GM21526 (cell line): ENCODE measurements around the gene DIP2A.
"Not testable (repeated sequence)": the region's sequence is repeated elsewhere in the genome, so short reads cannot be mapped to it uniquely, and the experiment has no call there.

Source experiments
- ATAC-seq: cut with Tn5 transposase; IDR thresholded peaks from one replicate; pipeline ENCODE4 v1.9.1; 2021; ENCODE audit warnings: moderate library complexity; ENCODE audit not compliant: unreplicated experiment, low FRiP score

The DIP2A gene

GRCh38 chr21:46579394-46579793, 120.7 kb downstream of the DIP2A start:
- not testable (repeated sequence) for ATAC-seq

GRCh38 chr21:46581780-46582307, 123.2 kb downstream of the DIP2A start:
- no peak for ATAC-seq

GRCh38 chr21:46585191-46585953, 126.7 kb downstream of the DIP2A start:
- ATAC-seq = no peak

- ATAC-seq = no peak
Observed at GRCh38 chr21:46594276-46594675, 135.6 kb downstream of the DIP2A start.

GRCh38 chr21:46596201-46596600, 137.5 kb downstream of the DIP2A start:
- no peak for ATAC-seq

GRCh38 chr21:46597031-46597430, 138.3 kb downstream of the DIP2A start:
- no peak for ATAC-seq

GRCh38 chr21:46597896-46598343, 139.2 kb downstream of the DIP2A start:
- no peak for ATAC-seq

GRCh38 chr21:46598581-46599572, 140.2 kb downstream of the DIP2A start:
- no peak for ATAC-seq

- ATAC-seq = no peak
Observed at GRCh38 chr21:46600305-46600704, 141.6 kb downstream of the DIP2A start.

- ATAC-seq = no peak
Observed at GRCh38 chr21:46600978-46601377, 142.3 kb downstream of the DIP2A start.

GRCh38 chr21:46603228-46603627, 144.5 kb downstream of the DIP2A start:
- ATAC-seq = no peak

GRCh38 chr21:46604329-46604974, 145.8 kb downstream of the DIP2A start:
- ATAC-seq = no peak

GRCh38 chr21:46604975-46605766, 146.5 kb downstream of the DIP2A start, which contains the start of gene S100B:
Gene S100B, minus strand, starts transcription at chr21:46605082. Its CDS starts 2,667 bp downstream, at chr21:46602415.
- no peak for ATAC-seq

GRCh38 chr21:46605767-46606426, 147.2 kb downstream of the DIP2A start:
- no peak for ATAC-seq

GRCh38 chr21:46606427-46606813, 147.7 kb downstream of the DIP2A start:
- ATAC-seq = no peak

GRCh38 chr21:46607636-46608035, 148.9 kb downstream of the DIP2A start:
- ATAC-seq = no peak

- ATAC-seq = peak; percentile 44
Observed at GRCh38 chr21:46608672-46609111, 150.0 kb downstream of the DIP2A start.

GRCh38 chr21:46610018-46610701, 151.5 kb downstream of the DIP2A start:
- no peak for ATAC-seq

GRCh38 chr21:46613391-46613790, 154.7 kb downstream of the DIP2A start:
- no peak for ATAC-seq
